ENCODE data around the gene TBC1D5. TPM values are rescaled to one million over a fixed set of nuclear protein-coding genes. Genes with fewer than 3 reads are reported as not detected.

Gene TBC1D5
- total and polyA plus RNA-seq, 2 of the 4 experiments (the other 2 are of a cell fraction) = 16.4 to 57.0 TPM

DNA sequence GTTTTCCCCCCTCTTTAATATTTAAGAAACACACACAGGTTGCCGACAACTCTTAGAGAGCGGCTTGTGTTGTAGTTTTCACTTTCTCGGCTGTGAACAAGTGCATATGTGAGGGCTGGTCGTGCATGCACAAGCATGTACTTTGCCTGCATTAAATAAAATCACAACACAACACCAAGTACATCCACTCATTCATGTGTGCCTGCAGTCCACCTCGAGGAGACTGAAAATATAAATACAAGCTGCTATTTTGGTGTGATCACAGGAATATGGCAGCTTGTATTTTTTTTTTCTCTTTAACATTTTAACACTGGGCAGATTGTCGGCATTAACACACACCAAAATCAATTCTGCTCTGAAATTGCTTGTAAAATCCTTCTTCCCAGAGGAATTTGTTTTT is 346.4 kb downstream of the TBC1D5 start:
- intact Hi-C loops (cut with micrococcal nuclease) (no loop called here), dilution Hi-C loops (cut with HindIII; ENCODE audit: low sequenced_read_pairs, unreplicated experiment) (no loop called here), in situ Hi-C loops (cut with MboI; ENCODE audit: low sequenced_read_pairs) (no loop called here)
- POLR2A ChIA-PET (ENCODE audit: unreplicated experiment) = no interaction called here
- Histone ChIP-seq H3K14ac (replicated peaks; ENCODE audit: low read depth, low read length) (no peak overlapping the region), H2AK9ac (replicated peaks; ENCODE audit: low read depth, low read length, poor library complexity) (no peak overlapping the region), H4K5ac (ENCODE audit: low read depth, low read length) (no peak overlapping the region), H3K4me2 (ENCODE audit: low read depth, low read length) (no peak overlapping the region), H3K36me3 (ENCODE audit: control insufficient read depth, insufficient read depth, low read length) (no peaks in the 10 kb centered on the region), H2AK5ac (ENCODE audit: low read depth, low read length) (no peak overlapping the region), H3K56ac (ENCODE audit: extremely low read depth, insufficient read depth, low read length) (no peak overlapping the region), H4K20me1 (ENCODE audit: insufficient read depth, low read length) (no peaks in the 10 kb centered on the region), H3K9me1 (ENCODE audit: insufficient read depth, low read length) (no peaks in the 10 kb centered on the region), H2BK20ac (ENCODE audit: low read depth, low read length) (no peak overlapping the region), H3K4ac (ENCODE audit: low read depth, low read length) (no peak overlapping the region), H4K91ac (ENCODE audit: insufficient read depth, low read depth, low read length) (no peak overlapping the region), H3K4me3 (ENCODE audit: insufficient read depth, low read depth, low read length) (no peak overlapping the region), H3K4me1 (ENCODE audit: control insufficient read depth, insufficient read depth, low read length) (no peaks in the 10 kb centered on the region), H3K23ac (ENCODE audit: low read depth, low read length) (no peak overlapping the region), H2BK5ac (ENCODE audit: low read depth, low read length, poor library complexity, severe bottlenecking) (no peak overlapping the region), H3K9ac (ENCODE audit: low read depth, low read length) (no peak overlapping the region), H3K27me3 (ENCODE audit: control insufficient read depth, insufficient read depth, low read length) (no peaks in the 10 kb centered on the region), H3K9me3 (ENCODE audit: control insufficient read depth, insufficient read depth, low read length) (no peaks in the 10 kb centered on the region), H2BK15ac (ENCODE audit: low read depth, low read length) (no peak overlapping the region), H4K8ac (ENCODE audit: low read depth in 2 of 2, low read length in 2 of 2) (no peak overlapping the region), H3K79me1 (ENCODE audit: low read depth in 1 of 2, low read length in 2 of 2) (no peaks in the 10 kb centered on the region), H3K18ac (ENCODE audit: low read depth, low read length) (no peak overlapping the region), H2BK120ac (ENCODE audit: low read depth, low read length) (no peak overlapping the region), H2AFZ (replicated peaks; ENCODE audit: low read length, poor library complexity) (no peak overlapping the region), H3K27ac (ENCODE audit: insufficient read depth, low read length) (no peak overlapping the region)
- BruUV-seq (replicated peaks) = no TSS peak
- no peak for DNase-seq
- no CpG with 5 or more reads among the region's 6 CpGs for WGBS, 2 experiments (ENCODE audit: extremely low coverage in 2 of 2, insufficient read length in 1 of 2)
- TF ChIP-seq, protein P1, sequence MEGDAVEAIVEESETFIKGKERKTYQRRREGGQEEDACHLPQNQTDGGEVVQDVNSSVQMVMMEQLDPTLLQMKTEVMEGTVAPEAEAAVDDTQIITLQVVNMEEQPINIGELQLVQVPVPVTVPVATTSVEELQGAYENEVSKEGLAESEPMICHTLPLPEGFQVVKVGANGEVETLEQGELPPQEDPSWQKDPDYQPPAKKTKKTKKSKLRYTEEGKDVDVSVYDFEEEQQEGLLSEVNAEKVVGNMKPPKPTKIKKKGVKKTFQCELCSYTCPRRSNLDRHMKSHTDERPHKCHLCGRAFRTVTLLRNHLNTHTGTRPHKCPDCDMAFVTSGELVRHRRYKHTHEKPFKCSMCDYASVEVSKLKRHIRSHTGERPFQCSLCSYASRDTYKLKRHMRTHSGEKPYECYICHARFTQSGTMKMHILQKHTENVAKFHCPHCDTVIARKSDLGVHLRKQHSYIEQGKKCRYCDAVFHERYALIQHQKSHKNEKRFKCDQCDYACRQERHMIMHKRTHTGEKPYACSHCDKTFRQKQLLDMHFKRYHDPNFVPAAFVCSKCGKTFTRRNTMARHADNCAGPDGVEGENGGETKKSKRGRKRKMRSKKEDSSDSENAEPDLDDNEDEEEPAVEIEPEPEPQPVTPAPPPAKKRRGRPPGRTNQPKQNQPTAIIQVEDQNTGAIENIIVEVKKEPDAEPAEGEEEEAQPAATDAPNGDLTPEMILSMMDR (conservative IDR thresholded peaks at IDR 0.05; ENCODE audit: low read depth, low read length) = no peak
- no peak for TF ChIP-seq NFE2L2 (IDR thresholded peaks at IDR 0.05; ENCODE audit: low read depth, low read length)
- TF ChIP-seq RCOR1 (IDR thresholded peaks at IDR 0.05; ENCODE audit: insufficient replicate concordance, low read length) = no peak
- no peak for TF ChIP-seq MAZ (IDR thresholded peaks at IDR 0.05; ENCODE audit: borderline replicate concordance, low read depth, low read length)
- no peak for TF ChIP-seq SMC3 (IDR thresholded peaks at IDR 0.05; ENCODE audit: low read depth, low read length)
- no peak for TF ChIP-seq MAFK (IDR thresholded peaks at IDR 0.05; ENCODE audit: low read depth, low read length)
- TF ChIP-seq, protein P2, sequence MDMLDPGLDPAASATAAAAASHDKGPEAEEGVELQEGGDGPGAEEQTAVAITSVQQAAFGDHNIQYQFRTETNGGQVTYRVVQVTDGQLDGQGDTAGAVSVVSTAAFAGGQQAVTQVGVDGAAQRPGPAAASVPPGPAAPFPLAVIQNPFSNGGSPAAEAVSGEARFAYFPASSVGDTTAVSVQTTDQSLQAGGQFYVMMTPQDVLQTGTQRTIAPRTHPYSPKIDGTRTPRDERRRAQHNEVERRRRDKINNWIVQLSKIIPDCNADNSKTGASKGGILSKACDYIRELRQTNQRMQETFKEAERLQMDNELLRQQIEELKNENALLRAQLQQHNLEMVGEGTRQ (IDR thresholded peaks at IDR 0.05; ENCODE audit: low read depth, low read length) = no peak
- no peak for TF ChIP-seq CEBPB (IDR thresholded peaks at IDR 0.05; ENCODE audit: low read depth, low read length)
- TF ChIP-seq FOS (IDR thresholded peaks at IDR 0.05; ENCODE audit: low read depth, low read length) = no peak
- TF ChIP-seq, protein P3, sequence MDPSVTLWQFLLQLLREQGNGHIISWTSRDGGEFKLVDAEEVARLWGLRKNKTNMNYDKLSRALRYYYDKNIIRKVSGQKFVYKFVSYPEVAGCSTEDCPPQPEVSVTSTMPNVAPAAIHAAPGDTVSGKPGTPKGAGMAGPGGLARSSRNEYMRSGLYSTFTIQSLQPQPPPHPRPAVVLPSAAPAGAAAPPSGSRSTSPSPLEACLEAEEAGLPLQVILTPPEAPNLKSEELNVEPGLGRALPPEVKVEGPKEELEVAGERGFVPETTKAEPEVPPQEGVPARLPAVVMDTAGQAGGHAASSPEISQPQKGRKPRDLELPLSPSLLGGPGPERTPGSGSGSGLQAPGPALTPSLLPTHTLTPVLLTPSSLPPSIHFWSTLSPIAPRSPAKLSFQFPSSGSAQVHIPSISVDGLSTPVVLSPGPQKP (IDR thresholded peaks at IDR 0.05; ENCODE audit: borderline replicate concordance, low read depth, low read length) = no peak
- ATAC-seq (ENCODE audit: low read depth) = no peak
- CTCF ChIA-PET = no interaction called here

Data from IMR-90 (cell line).